MM.1S (cell line): Measurements from ENCODE around the gene CDH1.

Source experiments
- DNase-seq: peaks from one replicate; pipeline ENCODE4 v3.0.0-alpha.2; 2015
- H2AFZ ChIP-seq: fragments of 300-600 bp; sonication (generic); 2 replicates; pipeline ENCODE4 v1.6.0; 2016; ENCODE audit warnings: antibody characterized with exemption, low read length
- H3F3A ChIP-seq: fragments of 300-600 bp; sonication (generic); 2 replicates; pipeline ENCODE4 v1.6.1; 2016; ENCODE audit warnings: mild to moderate bottlenecking, antibody characterized with exemption, low read length, moderate library complexity, mixed read lengths; ENCODE audit not compliant: insufficient read depth
- H3K27ac ChIP-seq: fragments of 300-600 bp; sonication (generic); 2 replicates; pipeline ENCODE4 v1.5.1; 2016; ENCODE audit warnings: mild to moderate bottlenecking, low read length
- H3K27me3 ChIP-seq: fragments of 300-600 bp; sonication (generic); replicated peaks from 2 replicates; pipeline ENCODE4 v1.6.0; 2016; ENCODE audit warnings: low read length; ENCODE audit not compliant: insufficient read depth
- H3K36me3 ChIP-seq: fragments of 300-600 bp; sonication (generic); replicated peaks from 2 replicates; pipeline ENCODE4 v1.6.1; 2016; ENCODE audit warnings: mild to moderate bottlenecking, low read length, mixed read lengths; ENCODE audit not compliant: insufficient read depth
- H3K4me1 ChIP-seq: fragments of 300-600 bp; sonication (generic); 2 replicates; pipeline ENCODE4 v1.6.1; 2016; ENCODE audit warnings: low read length, mixed read lengths
- H3K4me2 ChIP-seq: fragments of 300-600 bp; sonication (generic); 2 replicates; pipeline ENCODE4 v1.6.0; 2016; ENCODE audit warnings: low read depth, low read length
- H3K4me3 ChIP-seq: fragments of 300-600 bp; sonication (generic); 2 replicates; pipeline ENCODE4 v1.5.1; 2016; ENCODE audit warnings: low read length, mixed read lengths
- H3K79me2 ChIP-seq: fragments of 300-600 bp; sonication (generic); 2 replicates; pipeline ENCODE4 v1.6.1; 2016; ENCODE audit warnings: mixed run types, low read length, mixed read lengths
- H3K9ac ChIP-seq: fragments of 300-600 bp; sonication (generic); 2 replicates; pipeline ENCODE4 v1.6.1; 2016; ENCODE audit warnings: low read length, mixed read lengths
- H3K9me2 ChIP-seq: fragments of 300-600 bp; sonication (generic); replicated peaks from 2 replicates; pipeline ENCODE4 v1.6.1; 2016; ENCODE audit warnings: mild to moderate bottlenecking, low read length, mixed read lengths; ENCODE audit not compliant: insufficient read depth
- H3K9me3 ChIP-seq: fragments of 300-600 bp; sonication (generic); replicated peaks from 2 replicates; pipeline ENCODE4 v1.6.1; 2016; ENCODE audit warnings: mild to moderate bottlenecking, low read length, mixed read lengths; ENCODE audit not compliant: insufficient read depth
- H4K20me1 ChIP-seq: fragments of 300-600 bp; sonication (generic); 2 replicates; pipeline ENCODE4 v1.6.1; 2016; ENCODE audit warnings: mild to moderate bottlenecking, low read length, moderate library complexity, mixed read lengths; ENCODE audit not compliant: insufficient read depth
- CTCF ChIP-seq: fragments of 300-600 bp; sonication (generic); IDR thresholded peaks from 2 replicates; pipeline ENCODE4 v1.5.1; 2016; ENCODE audit warnings: antibody characterized with exemption, low read length, mixed read lengths
- EZH2 ChIP-seq: fragments of 300-600 bp; sonication (generic); optimal IDR thresholded peaks from 2 replicates; pipeline ENCODE3; 2017; ENCODE audit warnings: low read depth, mild to moderate bottlenecking, antibody characterized with exemption, low read length, mixed read lengths
- EZH2phosphoT487 ChIP-seq: fragments of 300-600 bp; sonication (generic); IDR thresholded peaks from 2 replicates; pipeline ENCODE4 v1.6.1; 2018; ENCODE audit warnings: antibody characterized with exemption, low read length

CDH1 gene

GRCh38 chr16:68776821-68777485, 39.9 kb downstream of the CDH1 start:
- Histone ChIP-seq H3K36me3 (no peaks in the 10 kb centered on the region), H4K20me1 (no peaks in the 10 kb centered on the region), H3K27ac (no peak overlapping the region), H3K4me1 (peaks cover 7% of the 10 kb centered on the region), H3F3A (peaks cover 11% of the 10 kb centered on the region; the same call in 1 of the 2 replicates), H3K4me3 (no peak overlapping the region), H3K9me3 (no peaks in the 10 kb centered on the region), H3K27me3 (peaks cover 66% of the 10 kb centered on the region), H2AFZ (no peak overlapping the region), H3K4me2 (no peak overlapping the region), H3K79me2 (no peaks in the 10 kb centered on the region), H3K9me2 (no peaks in the 10 kb centered on the region), H3K9ac (no peak overlapping the region)
- TF ChIP-seq CTCF: no peak
- no peak for TF ChIP-seq EZH2
- no peak for TF ChIP-seq EZH2phosphoT487
- DNase-seq: peak; percentile 79

GRCh38 chr16:68778551-68779231, 41.6 kb downstream of the CDH1 start:
- TF ChIP-seq CTCF: no peak
- TF ChIP-seq EZH2phosphoT487: no peak
- TF ChIP-seq EZH2: no peak
- no peak overlapping the region for H3K4me3 ChIP-seq
- H3K36me3 ChIP-seq: no peaks in the 10 kb centered on the region
- no peaks in the 10 kb centered on the region for H3K79me2 ChIP-seq
- no peak overlapping the region for H3K4me2 ChIP-seq
- H3K27me3 ChIP-seq: peaks cover 60% of the 10 kb centered on the region
- H4K20me1 ChIP-seq: no peaks in the 10 kb centered on the region
- H3K27ac ChIP-seq: no peak overlapping the region
- no peaks in the 10 kb centered on the region for H3K9me3 ChIP-seq
- no peak overlapping the region for H3K9ac ChIP-seq
- H3K4me1 ChIP-seq: peaks cover 7% of the 10 kb centered on the region
- peaks cover 11% of the 10 kb centered on the region; the same call in 1 of the 2 replicates for H3F3A ChIP-seq
- H2AFZ ChIP-seq: no peak overlapping the region
- no peaks in the 10 kb centered on the region for H3K9me2 ChIP-seq
- DNase-seq: no peak

- TF ChIP-seq EZH2: no peak
- TF ChIP-seq EZH2phosphoT487: no peak
- TF ChIP-seq CTCF: no peak
- no peaks in the 10 kb centered on the region for H4K20me1 ChIP-seq
- no peaks in the 10 kb centered on the region for H3K79me2 ChIP-seq
- no peak overlapping the region for H3K9ac ChIP-seq
- no peak for DNase-seq
- no peak overlapping the region for H3K27ac ChIP-seq
- peaks cover 7% of the 10 kb centered on the region for H3K4me1 ChIP-seq
- H3F3A ChIP-seq: peaks cover 11% of the 10 kb centered on the region; the same call in 1 of the 2 replicates
- no peak overlapping the region for H3K4me3 ChIP-seq
- H3K36me3 ChIP-seq: no peaks in the 10 kb centered on the region
- peaks cover 49% of the 10 kb centered on the region for H3K27me3 ChIP-seq
- no peak overlapping the region for H3K4me2 ChIP-seq
- H3K9me3 ChIP-seq: no peaks in the 10 kb centered on the region
- no peaks in the 10 kb centered on the region for H3K9me2 ChIP-seq
- no peak overlapping the region for H2AFZ ChIP-seq
These were observed 42.8 kb downstream of the CDH1 start for GRCh38 chr16:68779891-68780290.
